ENCODE measurements around the gene GPR132.

GPR132 gene

DNA sequence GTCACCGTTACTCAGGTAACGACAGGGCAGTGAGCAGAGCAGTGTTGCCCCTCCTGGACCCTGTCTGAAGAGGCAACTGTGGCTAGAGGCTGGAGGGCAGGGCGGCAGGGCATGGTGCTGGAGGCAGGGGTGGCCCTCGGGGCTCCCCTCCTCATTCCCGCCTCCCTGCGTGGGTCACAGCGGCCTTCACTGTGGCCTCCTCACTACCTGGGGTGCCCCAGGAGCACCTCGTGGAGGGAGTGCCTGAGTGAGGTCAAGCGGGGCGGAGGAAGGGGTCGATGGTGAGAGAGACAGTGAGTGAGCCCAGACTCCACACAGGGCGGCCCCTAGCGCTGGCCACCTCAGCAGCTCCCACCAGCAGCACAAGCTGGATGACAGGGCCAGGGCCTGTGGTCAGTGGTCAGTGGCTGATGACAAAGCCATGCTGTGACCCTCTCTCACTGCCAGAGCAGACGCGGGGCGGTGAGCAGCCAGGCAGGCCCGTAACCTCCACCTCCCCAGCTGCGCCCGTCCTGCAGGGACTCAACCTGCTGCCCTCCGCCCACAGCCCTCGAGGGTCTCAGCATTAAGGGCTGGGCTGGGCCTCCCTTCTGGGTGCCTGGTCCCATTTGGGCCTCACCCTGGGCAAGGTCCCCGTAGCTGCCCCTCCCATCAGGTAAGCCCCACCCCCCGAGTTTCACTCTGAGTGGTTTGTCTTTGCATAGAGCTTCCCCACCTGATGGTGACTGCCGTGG is 17.8 kb downstream of the GPR132 start:
- TF ChIP-seq, protein P1, sequence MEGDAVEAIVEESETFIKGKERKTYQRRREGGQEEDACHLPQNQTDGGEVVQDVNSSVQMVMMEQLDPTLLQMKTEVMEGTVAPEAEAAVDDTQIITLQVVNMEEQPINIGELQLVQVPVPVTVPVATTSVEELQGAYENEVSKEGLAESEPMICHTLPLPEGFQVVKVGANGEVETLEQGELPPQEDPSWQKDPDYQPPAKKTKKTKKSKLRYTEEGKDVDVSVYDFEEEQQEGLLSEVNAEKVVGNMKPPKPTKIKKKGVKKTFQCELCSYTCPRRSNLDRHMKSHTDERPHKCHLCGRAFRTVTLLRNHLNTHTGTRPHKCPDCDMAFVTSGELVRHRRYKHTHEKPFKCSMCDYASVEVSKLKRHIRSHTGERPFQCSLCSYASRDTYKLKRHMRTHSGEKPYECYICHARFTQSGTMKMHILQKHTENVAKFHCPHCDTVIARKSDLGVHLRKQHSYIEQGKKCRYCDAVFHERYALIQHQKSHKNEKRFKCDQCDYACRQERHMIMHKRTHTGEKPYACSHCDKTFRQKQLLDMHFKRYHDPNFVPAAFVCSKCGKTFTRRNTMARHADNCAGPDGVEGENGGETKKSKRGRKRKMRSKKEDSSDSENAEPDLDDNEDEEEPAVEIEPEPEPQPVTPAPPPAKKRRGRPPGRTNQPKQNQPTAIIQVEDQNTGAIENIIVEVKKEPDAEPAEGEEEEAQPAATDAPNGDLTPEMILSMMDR (conservative IDR thresholded peaks at IDR 0.05; ENCODE audit: low read depth, low read length), result no peak
- no peak overlapping the region for H3K4me3 ChIP-seq (ENCODE audit: low read length)
- DNase-seq (ENCODE audit: low read depth), result no peak

DNA sequence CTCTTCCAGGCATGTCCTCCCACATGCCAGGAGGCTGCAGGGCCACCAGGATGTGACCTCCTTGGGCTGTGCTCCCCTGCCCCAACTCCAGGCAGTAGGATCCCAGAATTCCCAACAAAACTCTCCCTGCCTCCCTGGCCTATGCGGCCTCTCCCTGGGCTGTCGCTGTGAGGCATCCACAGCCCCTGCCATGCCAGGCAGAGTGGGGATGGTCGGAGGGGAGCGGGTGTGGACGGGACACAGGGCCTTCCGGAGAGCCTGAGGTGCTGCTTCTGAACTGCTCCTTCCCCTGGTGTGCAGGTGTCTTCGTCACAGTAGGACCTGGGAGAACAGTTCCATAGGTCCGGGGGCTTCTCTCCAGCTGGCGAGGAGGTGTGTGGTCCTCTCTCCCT is 18.3 kb downstream of the GPR132 start:
- no peak for DNase-seq (ENCODE audit: low read depth)
- TF ChIP-seq, protein P1 (conservative IDR thresholded peaks at IDR 0.05; ENCODE audit: low read depth, low read length), result no peak

GRCh38 chr14:105045710-105046326 is 19.4 kb downstream of the GPR132 start:
- no peak for DNase-seq (ENCODE audit: low read depth)
- TF ChIP-seq, protein P1 (conservative IDR thresholded peaks at IDR 0.05; ENCODE audit: low read depth, low read length), result peak; percentile 97
- no peak overlapping the region for H3K4me3 ChIP-seq (ENCODE audit: low read length)

More for the DNA sequence above, 18.3 kb downstream of the GPR132 start:
- H3K4me3 ChIP-seq (ENCODE audit: low read length), result no peak overlapping the region

DNA sequence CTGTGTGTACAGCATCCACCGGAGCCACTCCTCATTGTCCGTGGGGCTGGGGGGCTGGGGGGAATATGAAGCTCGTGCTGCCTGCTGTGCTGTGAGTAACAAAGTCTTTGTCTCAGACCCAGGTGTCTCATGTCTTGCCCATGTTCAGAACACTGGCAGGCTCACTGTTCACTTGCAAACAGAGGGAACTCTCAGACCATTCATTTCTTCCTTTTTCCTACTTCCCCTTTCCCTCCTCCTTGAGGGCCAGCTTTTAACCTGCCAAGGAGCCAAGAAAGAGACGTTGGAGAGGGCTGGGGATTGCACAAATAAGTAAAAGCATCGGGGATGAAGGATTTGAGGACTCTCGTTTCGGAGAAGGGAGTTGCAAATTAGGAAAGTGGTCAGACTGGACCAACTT is 21.6 kb downstream of the GPR132 start:
- H3K4me3 ChIP-seq (ENCODE audit: low read length), result no peak overlapping the region
- DNase-seq (ENCODE audit: low read depth), result no peak
- TF ChIP-seq, protein P1 (conservative IDR thresholded peaks at IDR 0.05; ENCODE audit: low read depth, low read length), result no peak

DNA sequence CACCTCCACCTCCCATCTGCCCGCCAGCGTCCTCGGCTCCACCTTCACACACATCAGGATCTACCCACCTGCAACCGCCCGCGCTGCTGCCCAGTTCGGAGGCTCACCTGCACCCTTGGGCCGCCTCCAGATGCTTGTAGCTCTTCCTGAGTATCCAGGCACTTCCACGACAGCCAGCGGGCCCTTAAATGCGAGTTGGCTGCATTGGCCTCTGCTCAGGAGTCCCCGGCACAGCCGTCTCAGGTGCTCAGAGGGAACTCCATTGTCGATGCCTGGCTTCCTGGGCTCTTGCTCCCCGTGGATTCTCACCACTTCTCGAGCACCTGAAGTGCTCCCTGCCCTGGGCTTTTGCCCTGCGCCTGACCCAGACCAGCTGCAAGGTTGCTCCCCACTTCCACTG is 22.4 kb downstream of the GPR132 start:
- H3K4me3 ChIP-seq (ENCODE audit: low read length), result no peak overlapping the region
- no peak for DNase-seq (ENCODE audit: low read depth)
- TF ChIP-seq, protein P1 (conservative IDR thresholded peaks at IDR 0.05; ENCODE audit: low read depth, low read length), result no peak

- no peak for DNase-seq (ENCODE audit: low read depth)
- no peak overlapping the region for H3K4me3 ChIP-seq (ENCODE audit: low read length)
- TF ChIP-seq, protein P1 (conservative IDR thresholded peaks at IDR 0.05; ENCODE audit: low read depth, low read length), result no peak
Measured at GRCh38 chr14:105041841-105042765, 23.1 kb downstream of the GPR132 start.

Data from retinal pigment epithelial cell (primary cell).